GM19035 (cell line): Measurements from ENCODE around the gene PSMA6.
"Not testable (repeated sequence)": the region's sequence is repeated elsewhere in the genome, so short reads cannot be mapped to it uniquely, and the experiment has no call there.

Experiments used
- ATAC-seq: cut with Tn5 transposase; IDR thresholded peaks from one replicate; pipeline ENCODE4 v1.9.1; 2021; ENCODE audit not compliant: unreplicated experiment

The PSMA6 gene

DNA sequence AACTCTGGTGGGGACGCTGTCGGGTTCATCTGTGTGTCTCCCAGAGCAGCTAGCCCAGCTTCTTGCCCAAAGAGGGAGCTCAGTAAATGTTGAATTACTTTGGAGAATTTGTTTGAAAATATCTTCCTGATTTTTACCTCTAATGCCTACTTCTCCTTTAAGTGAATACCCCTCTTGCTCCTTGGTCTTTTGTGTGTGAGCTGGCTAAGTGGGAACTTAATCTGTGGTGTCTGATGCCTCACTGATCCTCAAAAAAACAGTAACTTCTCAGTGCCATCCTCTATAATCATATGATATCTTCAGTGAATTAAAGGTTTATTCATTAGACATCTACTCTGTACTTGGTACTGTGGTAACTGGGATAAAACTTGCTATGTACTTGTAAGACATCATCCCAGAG, 7.7 kb upstream of the PSMA6 start:
- no peak for ATAC-seq

DNA sequence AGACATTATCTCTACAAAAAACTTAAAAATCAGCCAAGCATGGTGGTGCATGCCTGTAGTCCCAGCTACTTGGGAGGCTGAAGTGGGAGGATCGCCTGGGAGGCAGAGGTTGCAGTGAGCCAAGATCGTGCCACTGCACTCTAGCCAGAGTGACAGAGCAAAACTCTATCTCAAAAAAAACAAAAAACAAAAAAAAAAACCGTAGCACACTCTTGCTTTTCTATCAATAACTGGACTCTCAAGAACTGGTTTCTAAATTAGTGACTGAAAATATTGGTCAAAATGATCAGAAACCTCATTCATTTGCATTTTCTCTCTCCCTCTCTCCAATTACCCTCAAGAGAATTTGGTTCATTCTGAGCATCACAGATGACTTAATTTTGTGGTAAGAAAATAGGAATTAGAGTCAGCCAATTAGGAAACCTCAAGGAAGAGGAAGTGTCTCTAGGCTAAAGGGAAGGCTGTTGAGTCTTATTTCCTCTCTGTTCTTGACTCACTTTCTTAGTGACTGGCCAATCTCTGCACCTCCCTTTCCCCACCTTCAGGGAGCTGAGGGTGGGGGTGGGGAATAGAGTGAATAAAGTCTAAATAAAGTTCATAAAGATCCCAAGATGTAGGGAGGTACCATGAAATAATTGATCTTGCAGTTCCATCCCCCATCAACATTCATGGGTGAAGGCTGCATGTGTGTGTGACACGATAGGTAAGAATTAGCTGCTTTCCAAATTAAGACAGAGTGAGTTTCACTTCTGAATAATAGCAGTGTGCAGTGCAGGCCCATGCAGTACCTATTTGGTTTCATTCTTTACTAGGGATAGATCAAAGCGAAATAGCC, 6.8 kb upstream of the PSMA6 start:
- peak; percentile 73 for ATAC-seq

DNA sequence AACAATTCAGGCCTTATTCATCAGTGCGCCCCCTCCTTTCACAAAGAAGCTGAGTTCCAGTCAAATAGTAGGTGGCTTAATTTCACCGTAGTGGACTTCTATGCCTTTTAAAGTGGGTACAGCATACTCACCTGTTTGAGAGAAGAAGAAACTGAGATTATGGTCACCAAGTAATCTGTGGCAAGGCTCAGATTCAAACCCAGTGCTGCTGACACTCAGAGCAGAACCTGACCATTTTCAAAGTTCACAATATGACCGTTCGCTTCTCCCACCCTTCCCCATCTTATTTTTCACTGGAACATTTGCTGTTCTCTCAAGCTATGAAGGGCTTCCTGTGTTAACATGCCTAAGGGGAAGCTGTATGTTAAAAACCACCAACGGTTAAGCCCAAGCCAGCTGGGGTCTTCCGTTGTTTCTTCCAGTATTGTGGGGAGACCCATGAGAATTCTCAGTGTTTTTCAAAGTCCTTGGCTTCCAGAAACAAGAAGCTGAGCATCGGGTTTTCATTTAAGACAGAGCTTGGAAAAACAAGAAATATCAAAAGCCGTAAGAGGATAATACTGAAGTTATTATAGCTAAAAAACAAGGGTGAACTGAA, 6.1 kb upstream of the PSMA6 start:
- ATAC-seq, result peak; percentile 3

DNA sequence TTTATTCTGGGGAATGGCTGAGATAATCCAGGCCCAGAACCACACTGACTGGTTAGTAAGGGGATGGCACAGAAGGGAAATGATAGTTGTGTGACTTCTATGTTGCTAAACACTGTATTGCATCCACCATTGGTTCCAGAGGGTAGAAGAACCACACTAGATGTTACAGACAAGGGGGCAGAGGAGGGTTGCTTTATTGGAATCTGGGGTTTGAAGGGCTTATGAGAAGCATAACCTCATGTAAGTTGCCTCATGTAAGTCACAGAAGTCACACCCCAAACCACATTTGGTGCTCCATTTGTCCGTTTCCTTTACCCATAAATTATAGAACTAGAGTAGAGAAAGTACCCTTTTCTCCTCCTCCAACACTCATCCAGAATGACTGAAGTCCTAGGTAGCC, 5.5 kb upstream of the PSMA6 start:
- no peak for ATAC-seq

DNA sequence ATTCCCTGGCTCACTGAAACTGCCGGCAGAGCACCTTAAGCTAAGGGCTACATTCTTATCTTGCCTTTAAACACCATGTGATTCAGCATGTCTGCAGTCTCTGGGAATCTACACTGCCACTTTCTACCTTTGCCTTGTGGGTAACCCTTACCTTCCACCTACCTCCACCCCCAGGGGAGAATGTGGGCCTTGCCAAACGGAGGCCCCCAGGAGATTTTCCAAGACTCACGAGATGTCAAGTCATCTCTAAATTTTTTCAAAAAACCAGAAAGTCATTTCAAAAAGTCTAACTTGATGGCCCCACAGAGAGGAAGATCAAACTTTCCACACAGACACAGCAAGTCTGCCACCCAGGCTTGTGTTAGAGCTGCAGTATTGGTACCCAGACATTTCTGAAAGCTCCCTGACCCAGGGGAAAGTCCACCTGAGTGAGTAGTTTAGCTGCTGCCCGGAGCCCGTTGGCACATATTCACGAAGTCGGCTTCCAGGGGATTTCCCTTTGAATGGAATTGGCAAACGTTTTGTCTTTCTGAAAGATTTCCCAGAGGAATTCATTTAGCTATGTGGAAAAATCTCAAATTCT, 4.7 kb upstream of the PSMA6 start:
- ATAC-seq, result no peak

DNA sequence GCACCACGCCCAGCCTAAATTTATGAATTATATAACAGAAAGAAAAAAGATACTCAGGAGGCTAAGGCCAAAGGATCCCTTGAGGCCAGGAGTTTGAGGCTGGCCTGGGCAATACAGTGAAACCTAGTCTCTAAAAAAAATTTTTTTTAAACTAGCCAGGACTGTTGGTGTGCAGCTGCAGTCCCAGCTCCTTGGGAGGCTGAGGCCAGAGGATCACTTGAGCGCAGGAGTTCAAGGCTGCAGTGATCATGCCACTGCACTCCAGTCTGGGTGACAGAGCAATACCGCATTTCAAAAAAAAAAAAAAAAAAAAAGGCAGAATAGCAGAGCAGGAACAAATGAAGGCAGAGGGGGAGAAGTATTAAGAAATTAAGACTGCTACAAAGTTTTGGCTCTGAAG, 2.6 kb upstream of the PSMA6 start:
- ATAC-seq, result no peak

DNA sequence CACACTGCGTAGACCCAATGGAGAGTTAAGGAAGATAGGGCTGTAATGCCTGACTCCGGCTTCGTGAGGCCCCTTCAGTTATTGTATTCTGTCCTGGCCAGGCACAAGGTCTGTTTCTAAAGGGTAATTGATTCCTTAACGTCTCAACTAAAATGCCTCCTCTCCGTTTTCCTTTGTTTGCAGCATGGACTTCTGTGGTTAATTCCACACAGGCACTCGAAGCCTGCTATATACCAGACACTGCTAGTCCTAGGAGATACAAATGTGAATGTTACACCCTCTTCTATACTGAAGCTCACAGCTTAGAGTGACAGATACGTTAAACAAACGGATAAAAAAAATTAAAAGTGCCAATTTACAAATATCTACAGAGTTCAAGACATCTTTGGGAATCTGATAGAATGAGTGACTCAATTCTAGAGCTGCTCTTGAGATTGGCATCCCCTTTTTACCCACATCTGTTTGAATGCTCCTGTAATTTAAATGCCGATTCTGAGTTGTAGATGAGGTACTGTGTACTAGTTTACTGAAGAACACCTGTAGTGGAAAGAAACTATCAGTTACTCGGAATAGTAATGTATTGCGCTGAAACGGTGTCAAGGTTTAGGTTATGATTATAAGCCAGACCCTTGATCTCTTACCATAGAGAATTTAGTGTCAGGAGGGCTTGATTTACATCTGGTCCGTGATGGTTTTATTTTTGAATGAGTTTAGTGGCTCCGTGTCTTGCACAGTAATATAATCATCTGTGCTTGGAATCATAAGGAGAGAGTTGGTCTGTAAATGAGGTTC, 784 bp downstream of the PSMA6 start:
- no peak for ATAC-seq

DNA sequence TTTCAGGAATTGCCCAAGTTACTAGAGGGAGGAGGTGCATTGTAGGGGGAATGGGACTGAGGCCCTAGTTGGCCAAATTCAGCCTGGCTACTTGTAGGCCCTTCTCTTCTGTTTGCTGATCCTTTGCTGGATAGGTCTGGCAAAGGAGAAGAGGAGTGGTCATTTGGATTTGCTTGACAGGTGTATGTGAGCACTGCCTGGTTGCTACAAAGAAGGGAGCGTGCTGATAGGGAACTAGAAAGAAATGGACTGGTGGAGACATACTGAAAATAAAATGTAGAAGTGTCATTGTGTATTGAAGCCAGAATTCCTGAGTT, 3.6 kb downstream of the PSMA6 start:
- no peak for ATAC-seq

DNA sequence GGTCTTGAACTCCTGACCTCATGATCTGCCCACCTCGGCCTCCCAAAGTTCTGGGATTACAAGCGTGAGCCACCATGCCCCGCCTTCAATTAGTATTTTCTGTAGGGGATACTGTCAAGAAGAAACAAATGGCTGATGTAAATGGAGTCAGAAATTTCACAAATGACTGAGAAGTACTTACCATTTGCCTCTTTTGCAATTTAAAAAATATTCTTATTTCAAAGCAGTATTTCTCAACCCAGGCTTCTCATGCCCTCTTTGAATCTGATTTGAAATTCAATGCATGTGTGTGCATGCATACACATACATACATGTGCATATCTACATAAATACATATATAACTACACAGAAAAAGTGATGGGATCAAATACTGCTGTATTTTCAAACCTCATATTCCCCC, 4.4 kb downstream of the PSMA6 start:
- ATAC-seq, result no peak

DNA sequence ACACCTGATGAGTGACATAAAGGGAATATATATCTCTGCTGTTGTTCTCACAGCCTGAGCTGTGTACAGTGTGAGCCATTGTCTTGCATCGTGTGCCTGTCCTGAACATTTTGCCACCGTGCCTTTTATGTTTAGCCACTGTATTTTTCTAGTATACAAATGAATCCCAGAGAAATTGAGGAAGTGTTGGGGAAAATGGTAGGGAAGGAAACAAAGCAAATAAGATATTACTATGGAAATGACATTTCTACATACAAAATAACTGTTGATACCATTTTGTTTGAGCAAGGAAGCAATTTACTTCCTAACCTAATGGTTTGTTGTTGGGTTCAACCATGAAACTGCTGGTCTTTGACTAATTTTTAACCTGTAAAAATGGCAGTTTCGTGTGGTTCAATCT, 5.5 kb downstream of the PSMA6 start:
- no peak for ATAC-seq

DNA sequence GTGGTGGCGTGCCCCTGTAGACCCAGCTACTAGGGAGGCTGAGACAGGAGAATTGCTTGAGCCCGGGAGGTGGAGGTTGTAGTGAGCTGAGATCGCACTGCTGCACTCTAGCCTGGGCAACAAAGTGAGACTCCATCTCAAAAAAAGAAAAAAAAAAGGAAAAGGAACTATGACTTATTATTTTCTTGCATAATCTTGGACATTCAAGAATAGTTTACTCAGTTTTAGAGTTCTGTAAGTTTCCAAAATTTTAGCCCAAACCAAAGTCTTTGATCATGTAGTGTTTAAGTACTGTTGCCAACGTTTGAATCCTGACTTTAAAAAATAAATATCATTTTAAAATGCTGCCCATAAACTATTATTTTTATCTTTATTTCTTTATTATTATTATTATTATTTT, 6.2 kb downstream of the PSMA6 start:
- ATAC-seq, result no peak

DNA sequence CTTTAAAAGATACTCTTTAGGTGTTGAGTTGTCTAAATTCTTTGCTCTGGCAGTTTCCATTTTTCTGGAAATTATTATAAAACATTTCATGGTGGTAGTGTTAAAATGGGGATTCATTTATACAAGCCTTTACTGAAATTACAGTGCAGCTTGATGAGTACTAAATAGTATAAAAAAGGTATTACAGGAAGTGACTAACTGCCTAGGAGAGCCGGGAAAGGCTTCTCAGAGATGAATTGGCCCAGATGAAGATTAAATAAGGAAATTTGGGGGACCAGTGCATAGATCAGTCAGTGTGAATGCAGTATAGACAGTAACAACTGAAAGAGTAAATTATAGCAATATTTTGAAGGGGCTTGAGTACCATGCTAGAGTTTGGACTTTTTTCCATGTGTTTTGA, 7.5 kb downstream of the PSMA6 start:
- no peak for ATAC-seq

DNA sequence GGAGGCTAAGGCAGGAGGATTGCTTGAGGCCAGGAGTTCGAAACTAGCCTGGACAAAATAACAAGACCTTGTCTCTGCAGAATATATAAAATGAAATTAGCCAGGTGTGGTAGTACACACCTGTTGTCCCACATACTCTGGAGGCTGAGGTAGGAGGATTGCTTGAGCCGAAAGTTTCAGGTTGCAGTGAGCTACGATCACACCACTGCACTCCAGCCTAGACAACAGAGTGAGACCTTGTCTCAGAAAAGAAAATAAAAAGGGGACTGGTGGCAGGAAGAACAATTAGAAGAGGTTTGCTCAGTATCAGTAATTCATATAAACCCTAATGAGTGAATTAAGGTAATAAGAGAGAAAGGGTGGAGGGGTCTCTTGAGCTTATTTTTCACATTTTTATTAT, 8.0 kb downstream of the PSMA6 start:
- no peak for ATAC-seq

DNA sequence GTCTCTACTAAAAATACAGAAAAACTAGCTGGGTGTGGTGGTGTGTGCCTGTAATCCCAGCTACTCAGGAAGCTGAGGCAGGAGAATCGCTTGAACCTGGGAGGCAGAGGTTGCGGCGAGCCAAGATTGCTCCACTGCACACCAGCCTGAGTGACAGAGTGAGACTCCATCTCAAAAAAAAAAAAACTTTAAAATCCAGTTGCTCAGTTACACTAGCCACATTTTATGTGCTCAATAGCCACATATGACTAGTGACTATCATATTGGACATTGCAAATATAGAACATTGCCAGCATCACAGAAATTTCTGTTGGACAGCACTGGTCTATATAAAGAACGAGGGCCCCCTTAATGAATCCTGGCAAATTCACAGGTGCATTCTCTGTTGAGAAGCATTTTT, 9.2 kb downstream of the PSMA6 start:
- not testable (repeated sequence) for ATAC-seq

DNA sequence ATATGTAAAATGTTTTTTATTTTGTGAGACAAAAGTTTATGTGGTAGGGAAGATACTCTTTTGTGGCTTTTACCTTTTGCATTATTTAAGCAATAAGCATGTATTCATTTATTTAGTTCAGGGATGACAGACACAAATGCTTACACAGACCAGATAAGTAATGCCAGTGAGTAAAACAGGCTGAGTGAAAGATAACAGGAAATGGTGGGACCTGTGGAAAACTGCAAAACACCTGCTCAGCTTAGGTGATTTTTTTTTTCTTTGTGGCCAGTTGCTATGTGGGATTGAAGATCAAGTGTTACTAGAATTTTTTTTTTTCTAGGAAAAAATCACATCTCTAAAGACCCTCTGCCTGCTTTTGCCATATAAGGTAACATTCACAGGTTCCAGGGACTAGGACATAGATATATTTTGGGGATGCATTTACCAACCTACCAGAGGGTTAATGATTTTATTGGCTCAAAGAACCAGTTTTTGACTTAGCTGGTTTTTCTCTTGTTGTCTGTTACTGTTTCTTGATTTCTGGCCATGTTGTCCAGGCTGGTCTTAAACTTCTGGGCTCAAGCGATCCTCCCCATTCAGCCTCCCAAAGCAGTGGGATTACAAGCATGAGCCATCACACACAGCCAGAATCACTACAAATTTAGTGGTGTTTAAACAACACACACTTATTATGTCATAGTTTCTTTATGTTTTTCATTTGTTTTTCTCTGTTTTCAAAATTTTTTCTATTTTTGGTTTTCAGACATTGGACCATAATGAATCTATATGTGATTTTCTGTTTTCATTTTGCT, 9.8 kb downstream of the PSMA6 start:
- ATAC-seq, result no peak

DNA sequence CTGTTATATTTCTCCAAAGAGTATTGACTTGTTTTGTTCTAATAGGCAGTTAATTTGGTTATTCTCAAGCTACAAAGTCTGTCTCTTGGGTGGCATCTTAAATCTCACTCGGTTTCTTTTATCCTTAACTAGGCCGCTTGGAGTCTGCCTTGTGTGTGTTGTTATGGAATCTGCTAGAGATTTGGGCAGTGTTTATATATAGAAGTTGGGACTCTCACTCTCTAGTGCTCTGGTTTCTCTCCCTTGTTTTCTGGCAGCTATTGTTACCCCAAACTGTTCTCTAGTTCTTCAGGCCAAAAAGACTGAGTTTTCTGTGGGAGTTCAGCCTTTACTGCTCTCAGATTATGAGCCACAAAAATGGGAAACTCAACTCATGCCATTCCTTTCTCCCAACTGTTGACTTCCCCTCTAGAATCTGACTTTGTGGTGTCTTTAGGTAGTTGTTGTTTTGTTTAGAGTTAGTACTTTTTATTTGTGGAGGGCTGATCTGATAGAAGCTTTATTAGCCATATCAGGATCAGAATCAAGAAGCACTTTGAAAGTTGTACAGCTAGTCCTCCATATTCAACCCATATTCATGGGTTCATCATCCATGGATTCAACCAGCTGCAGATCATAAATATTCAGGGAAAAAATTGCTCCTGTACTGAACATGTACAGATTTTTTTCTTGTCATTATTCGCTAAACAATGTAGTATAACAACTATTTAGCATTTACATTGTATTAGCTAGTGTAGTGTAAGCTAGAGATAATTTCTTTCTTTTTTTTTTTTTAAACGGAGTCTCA, 11.2 kb downstream of the PSMA6 start:
- ATAC-seq, result no peak

DNA sequence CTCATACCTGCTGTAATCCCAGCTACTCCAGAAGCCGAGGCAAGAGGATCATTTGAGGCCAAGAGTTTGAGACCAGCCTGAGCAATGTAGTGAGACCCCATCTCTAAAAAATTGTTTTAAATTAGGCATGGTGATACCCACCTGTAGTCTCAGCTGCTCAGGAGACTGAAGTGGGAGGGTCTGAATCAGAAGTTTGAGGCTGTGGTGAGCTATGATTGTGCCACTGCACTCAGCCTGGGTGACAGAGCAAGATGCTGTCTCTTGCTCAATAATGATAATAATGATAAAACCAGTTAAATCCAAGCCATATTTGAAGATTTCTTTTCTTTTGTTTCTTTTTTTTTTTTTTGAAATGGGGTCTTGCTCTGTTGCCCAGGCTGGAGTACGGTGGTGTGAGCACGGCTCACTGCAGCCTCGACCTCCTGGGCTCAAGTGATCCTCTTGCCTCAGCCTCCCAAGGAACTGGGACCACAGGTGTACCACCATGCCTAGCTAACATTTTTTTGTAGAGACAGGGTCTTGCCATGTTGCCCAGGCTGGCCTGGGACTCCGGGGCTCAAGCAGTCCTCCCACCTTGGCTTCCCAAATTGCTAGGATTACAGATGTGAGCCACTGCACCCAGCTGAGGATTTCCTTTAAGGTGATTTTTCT, 12.8 kb downstream of the PSMA6 start:
- ATAC-seq, result no peak

DNA sequence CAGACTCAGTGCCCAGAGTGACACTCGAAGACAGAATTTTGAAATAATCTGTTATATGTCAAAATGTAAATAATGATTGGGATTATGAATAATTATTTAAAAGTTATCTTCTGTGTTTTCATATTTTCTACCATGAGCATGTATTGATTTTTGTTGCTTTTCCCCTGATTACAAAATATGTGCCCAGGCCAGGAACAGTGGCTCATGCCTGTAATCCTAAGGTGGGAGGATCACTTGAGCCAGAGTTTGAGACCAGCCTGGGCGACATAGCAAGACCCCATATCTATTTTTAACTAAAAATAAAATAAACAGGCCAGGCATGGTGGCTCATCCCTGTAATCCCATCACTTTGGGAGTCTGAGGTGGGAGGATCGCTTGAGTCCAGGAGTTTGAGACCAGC, 13.5 kb downstream of the PSMA6 start:
- ATAC-seq, result no peak

DNA sequence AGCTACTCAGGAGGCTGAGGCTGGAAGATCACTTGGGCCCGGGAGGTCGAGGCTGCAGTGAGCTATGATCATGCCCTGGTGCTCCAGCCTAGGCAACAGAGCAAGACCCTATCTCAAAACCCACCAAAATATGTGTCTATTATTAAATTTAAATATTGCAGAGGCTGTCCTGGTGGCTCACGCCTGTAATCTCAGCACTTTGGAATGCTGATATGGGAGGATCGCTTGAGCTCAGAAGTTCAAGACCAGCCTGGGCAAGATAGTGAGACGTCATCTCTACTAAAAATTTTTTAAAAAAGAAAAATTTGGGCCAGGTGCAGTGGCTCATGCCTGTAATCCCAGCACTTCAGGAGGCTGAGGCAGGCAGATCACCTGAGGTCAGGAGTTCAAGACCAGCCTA, 13.9 kb downstream of the PSMA6 start:
- no peak for ATAC-seq

DNA sequence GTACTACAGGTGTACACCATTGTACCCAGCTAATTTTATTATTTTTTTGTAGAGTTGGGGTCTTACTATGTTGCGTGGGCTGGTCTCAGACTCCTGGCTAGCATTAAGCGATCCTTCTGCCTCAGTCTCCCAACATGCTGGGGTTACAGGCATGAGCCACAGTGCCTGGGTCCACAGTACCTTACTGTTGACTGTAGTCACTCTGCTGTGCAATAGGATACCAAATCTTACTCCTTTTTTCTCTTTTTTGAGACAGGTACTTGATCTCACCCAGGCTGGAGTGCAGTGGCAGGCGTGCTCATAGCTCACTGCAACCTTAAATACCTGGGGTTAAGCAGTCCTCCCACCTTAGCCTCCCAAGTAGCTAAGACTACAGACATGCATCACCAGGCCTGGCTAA, 25.6 kb downstream of the PSMA6 start:
- ATAC-seq, result no peak
